Activated naive CD8-positive, alpha-beta T cell treated with anti-CD3 and anti-CD28 coated beads for 36 hours (primary cell): ENCODE measurements around the gene TAF1. TPM values are rescaled to one million over a fixed set of nuclear protein-coding genes. Genes with fewer than 3 reads are reported as not detected.
"Not testable (repeated sequence)": the region's sequence is repeated elsewhere in the genome, so short reads cannot be mapped to it uniquely, and the experiment has no call there.

Experiments used
- DNase-seq: peaks from one replicate; pipeline ENCODE4 v3.0.0; 2021
- H3K27ac Mint-ChIP-seq: one replicate; pipeline ENCODE4 v1.8.0; 2022; ENCODE audit warnings: mild to moderate bottlenecking, moderate library complexity, mixed read lengths
- H3K27me3 Mint-ChIP-seq: one replicate; pipeline ENCODE4 v1.8.0; 2022; ENCODE audit warnings: mild to moderate bottlenecking, mixed read lengths
- H3K36me3 Mint-ChIP-seq: one replicate; pipeline ENCODE4 v1.8.0; 2021; ENCODE audit warnings: mild to moderate bottlenecking, mixed read lengths
- H3K4me1 Mint-ChIP-seq: one replicate; pipeline ENCODE4 v1.8.0; 2021; ENCODE audit warnings: mixed read lengths
- H3K4me3 Mint-ChIP-seq: one replicate; pipeline ENCODE4 v1.8.0; 2022; ENCODE audit warnings: mild to moderate bottlenecking, moderate library complexity, mixed read lengths
- H3K9me3 Mint-ChIP-seq: one replicate; pipeline ENCODE4 v1.8.0; 2022; ENCODE audit warnings: mixed read lengths
- total RNA-seq, 2 experiments: library from RNA; stranded (reverse); gene quantifications; one replicate each; pipeline ENCODE4 v1.2.3, GENCODE V29; 2021

TAF1 gene
- total RNA-seq, 2 experiments from 2014 or later, result 30.5 to 30.7 TPM

DNA sequence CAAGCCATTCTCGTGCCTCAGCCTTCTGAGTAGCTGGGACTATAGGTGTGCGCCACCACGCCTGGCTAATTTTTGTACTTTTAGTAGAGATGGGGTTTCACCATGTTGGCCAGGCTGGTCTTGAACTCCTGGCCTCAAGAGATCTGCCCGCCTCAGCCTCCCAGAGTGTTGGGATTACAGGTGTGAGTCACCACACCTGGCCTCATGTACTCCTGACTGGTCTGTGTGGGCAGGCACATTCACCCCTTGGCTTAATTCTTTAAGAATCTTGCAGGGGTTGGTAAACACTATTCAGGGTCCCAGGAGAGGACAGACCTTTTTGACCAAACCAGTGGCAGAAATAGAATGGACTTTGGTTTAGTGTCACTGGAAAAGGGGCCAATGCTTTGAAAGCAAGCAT lies 25.6 kb downstream of the TAF1 start:
- H3K27me3 Mint-ChIP-seq, H3K27ac Mint-ChIP-seq, DNase-seq, H3K4me3 Mint-ChIP-seq, H3K4me1 Mint-ChIP-seq, H3K9me3 Mint-ChIP-seq: not testable (repeated sequence)
- peaks cover 19% of the 10 kb centered on the region for H3K36me3 Mint-ChIP-seq

DNA sequence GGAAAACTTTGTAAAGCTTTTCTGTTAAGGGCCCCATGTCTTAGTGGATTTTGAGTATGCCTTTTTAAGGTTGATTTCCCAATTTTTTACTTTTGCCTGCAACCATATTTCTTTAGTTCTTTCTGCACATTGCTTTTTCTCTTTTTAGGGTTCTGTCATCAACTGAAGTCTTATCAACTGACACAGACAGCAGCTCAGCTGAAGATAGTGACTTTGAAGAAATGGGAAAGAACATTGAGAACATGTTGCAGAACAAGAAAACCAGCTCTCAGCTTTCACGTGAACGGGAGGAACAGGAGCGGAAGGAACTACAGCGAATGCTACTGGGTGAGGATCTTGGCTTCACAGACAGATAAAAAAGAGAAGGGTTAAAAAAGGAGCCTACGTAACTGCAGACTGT lies 27.8 kb downstream of the TAF1 start:
- Mint-ChIP-seq H3K4me3 (no peak overlapping the region), H3K9me3 (no peaks in the 10 kb centered on the region), H3K4me1 (no peaks in the 10 kb centered on the region), H3K36me3 (peaks cover 27% of the 10 kb centered on the region), H3K27me3 (no peaks in the 10 kb centered on the region), H3K27ac (no peak overlapping the region)
- DNase-seq, result no peak

DNA sequence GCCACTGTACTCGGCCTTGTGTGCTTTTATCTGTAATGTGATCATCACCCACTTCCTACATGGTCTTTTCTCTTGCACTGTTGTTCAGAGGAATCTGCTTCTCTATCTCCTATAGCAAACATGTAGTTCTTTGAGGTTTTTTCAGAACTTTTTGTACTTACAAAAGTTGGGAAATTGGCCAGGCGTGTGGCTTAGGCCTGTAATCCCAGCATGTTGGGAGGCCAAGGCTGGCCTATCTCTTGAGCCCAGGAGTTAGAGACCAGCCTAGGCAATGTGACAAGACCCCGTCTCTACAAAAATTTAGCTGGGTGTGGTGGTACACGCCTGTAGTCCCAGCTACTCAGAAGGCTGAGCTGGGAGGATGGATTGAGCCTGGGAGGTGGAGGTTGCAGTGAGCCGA lies 30.4 kb downstream of the TAF1 start:
- no peaks in the 10 kb centered on the region for H3K27me3 Mint-ChIP-seq
- no peak for DNase-seq
- no peaks in the 10 kb centered on the region for H3K4me1 Mint-ChIP-seq
- peaks cover 21% of the 10 kb centered on the region for H3K36me3 Mint-ChIP-seq
- H3K9me3 Mint-ChIP-seq, result no peaks in the 10 kb centered on the region
- no peak overlapping the region for H3K4me3 Mint-ChIP-seq
- no peak overlapping the region for H3K27ac Mint-ChIP-seq

DNA sequence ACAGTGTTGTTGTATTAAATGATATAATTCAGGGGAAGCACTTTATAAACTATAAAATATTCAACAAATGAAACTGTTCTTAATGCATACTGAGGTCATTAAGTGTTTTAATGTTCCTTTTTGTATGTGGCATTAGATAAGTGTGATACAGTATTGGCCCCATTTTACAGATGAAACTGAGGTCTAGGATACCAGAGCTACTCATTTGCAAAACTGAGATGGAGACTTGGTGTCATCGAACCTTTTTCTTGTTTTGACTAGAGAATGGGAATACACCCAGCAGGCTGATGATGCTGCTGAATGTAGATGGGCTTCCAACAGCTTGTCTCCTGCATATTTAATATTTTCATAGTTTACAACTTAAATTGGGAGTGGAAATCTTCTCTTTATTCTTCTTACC lies 34.6 kb downstream of the TAF1 start:
- Mint-ChIP-seq H3K9me3 (no peaks in the 10 kb centered on the region), H3K27me3 (no peaks in the 10 kb centered on the region), H3K36me3 (peaks cover 8% of the 10 kb centered on the region), H3K4me1 (no peaks in the 10 kb centered on the region), H3K4me3 (no peak overlapping the region), H3K27ac (peak overlapping the region; percentile 38)
- no peak for DNase-seq

DNA sequence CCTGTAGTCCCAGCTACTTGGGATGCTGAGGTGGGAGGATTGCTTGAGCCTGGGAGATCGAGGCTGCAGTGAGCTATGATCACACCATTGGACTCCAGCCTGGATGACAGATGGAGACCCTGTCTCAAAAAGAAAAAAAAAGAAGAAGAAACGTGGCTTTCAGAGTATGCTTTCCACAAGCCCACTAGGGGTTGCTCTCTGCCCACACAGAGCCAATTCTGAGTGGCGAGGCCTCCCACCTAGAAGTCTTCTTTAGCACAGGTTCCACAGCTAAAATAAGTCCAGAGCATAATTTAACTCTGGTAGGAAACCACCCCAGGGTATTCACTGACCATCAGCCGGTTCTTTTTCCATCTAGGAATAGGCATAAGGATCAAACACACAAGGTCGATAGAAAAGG lies 50.1 kb downstream of the TAF1 start:
- not testable (repeated sequence) for DNase-seq, H3K9me3 Mint-ChIP-seq, H3K27me3 Mint-ChIP-seq, H3K4me1 Mint-ChIP-seq, H3K4me3 Mint-ChIP-seq, H3K36me3 Mint-ChIP-seq, H3K27ac Mint-ChIP-seq

DNA sequence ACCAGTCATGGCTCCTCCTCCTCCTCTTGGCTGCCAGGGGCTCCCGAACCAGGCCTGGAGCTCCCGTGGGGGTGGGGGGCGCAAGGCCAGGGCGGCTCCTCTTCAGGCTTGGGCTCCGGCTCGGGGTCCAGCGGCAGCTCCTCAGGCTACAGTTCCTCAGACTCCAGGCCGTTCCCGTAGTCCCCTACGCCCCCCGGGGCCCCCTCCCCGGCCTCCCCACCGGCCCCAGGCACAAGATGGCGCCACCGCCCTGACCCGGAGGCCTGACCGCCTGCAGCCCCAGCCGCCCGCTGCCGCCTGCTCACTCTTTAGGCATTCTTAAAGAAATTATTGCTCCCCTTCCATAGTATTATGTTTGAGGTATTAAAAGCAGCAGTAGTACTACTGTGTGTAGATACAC lies 54.5 kb downstream of the TAF1 start:
- peaks cover 9% of the 10 kb centered on the region for H3K36me3 Mint-ChIP-seq
- no peaks in the 10 kb centered on the region for H3K27me3 Mint-ChIP-seq
- no peak overlapping the region for H3K4me3 Mint-ChIP-seq
- no peak for DNase-seq
- H3K4me1 Mint-ChIP-seq, result no peaks in the 10 kb centered on the region
- peak overlapping the region; percentile 60 for H3K27ac Mint-ChIP-seq
- H3K9me3 Mint-ChIP-seq, result no peaks in the 10 kb centered on the region

DNA sequence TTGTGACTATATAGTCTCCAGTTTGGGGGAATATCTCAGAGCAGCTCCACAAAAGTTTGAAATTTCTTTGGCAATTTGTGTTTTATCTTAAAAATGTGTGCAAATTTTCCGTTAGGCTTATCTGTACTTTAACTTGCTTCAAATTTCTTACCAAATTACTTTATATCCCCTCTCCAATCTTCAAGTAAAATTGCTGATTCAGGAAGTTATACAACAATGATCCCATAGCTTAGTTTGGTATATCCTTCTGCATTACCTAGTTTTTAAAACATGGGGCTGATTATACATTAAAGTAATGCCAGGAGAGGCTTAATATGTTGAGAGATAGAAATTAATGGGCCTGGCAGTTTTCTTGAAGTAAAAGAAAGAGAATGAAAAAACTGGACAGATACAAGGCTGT lies 66.6 kb downstream of the TAF1 start:
- H3K36me3 Mint-ChIP-seq, result peaks cover 14% of the 10 kb centered on the region
- no peaks in the 10 kb centered on the region for H3K27me3 Mint-ChIP-seq
- H3K4me1 Mint-ChIP-seq, result no peaks in the 10 kb centered on the region
- H3K9me3 Mint-ChIP-seq, result no peaks in the 10 kb centered on the region
- H3K27ac Mint-ChIP-seq, result no peak overlapping the region
- no peak overlapping the region for H3K4me3 Mint-ChIP-seq
- DNase-seq, result no peak

DNA sequence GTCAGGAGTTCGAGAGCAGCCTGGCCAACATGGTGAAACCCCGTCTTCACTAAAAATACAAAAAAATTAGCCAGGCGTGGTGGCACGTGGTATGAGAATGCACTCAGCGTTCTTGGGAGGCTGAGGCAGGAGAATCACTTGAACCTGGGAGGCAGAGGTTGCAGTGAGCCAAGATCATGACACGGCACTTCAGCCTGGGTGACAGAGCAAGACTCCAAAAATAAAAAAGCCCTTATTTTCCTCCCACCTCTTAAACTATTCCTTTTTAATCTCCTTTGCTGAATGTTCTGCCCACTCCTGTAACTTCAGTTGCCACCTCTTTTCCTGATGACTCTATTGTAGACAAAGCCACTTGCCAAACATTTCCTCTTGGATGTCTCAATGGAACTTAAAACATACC lies 72.6 kb downstream of the TAF1 start:
- no peak overlapping the region for H3K4me3 Mint-ChIP-seq
- H3K27me3 Mint-ChIP-seq, result no peaks in the 10 kb centered on the region
- H3K36me3 Mint-ChIP-seq, result peaks cover 20% of the 10 kb centered on the region
- H3K9me3 Mint-ChIP-seq, result no peaks in the 10 kb centered on the region
- H3K4me1 Mint-ChIP-seq, result no peaks in the 10 kb centered on the region
- no peak for DNase-seq
- no peak overlapping the region for H3K27ac Mint-ChIP-seq

DNA sequence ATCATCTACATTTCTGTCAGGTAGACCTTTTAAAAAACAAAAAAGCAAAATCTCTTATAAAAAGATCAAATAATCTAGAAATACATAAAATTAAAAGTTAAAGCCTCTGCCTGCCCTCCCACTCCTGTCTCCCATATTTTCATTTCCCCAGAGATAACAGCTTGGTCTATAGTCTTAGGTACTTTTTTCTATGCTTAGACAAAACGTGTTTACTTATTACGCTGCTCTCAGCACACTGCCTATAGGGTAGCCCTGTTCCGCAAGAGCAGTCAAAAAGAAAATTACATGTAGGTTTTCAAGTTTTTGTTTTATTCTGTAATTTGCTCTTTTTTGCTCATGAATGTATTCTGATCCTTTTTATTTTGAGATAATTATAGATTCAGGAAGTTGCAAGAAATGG lies 73.3 kb downstream of the TAF1 start:
- H3K4me3 Mint-ChIP-seq, result no peak overlapping the region
- peaks cover 20% of the 10 kb centered on the region for H3K36me3 Mint-ChIP-seq
- no peaks in the 10 kb centered on the region for H3K4me1 Mint-ChIP-seq
- DNase-seq, result no peak
- no peaks in the 10 kb centered on the region for H3K27me3 Mint-ChIP-seq
- no peaks in the 10 kb centered on the region for H3K9me3 Mint-ChIP-seq
- no peak overlapping the region for H3K27ac Mint-ChIP-seq

DNA sequence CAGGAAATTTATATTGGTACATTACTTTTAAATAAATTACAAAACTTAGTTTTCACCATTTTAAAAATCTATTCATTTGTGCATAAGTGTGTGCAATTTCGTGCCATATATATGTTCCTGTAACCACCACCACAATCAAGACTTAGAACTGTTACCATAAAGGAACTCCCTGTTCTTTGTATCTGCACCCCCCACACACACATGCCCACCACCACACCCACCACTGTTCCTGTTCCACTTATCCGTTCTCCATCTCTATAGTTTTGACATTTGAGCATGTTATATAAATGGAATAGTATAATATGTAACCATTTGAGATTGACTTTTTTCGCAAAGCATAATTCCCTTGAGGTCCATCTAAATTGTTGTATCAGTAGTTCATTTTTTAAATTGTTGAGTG lies 73.7 kb downstream of the TAF1 start:
- no peak for DNase-seq
- no peaks in the 10 kb centered on the region for H3K27me3 Mint-ChIP-seq
- H3K4me1 Mint-ChIP-seq, result no peaks in the 10 kb centered on the region
- H3K27ac Mint-ChIP-seq, result no peak overlapping the region
- no peak overlapping the region for H3K4me3 Mint-ChIP-seq
- H3K9me3 Mint-ChIP-seq, result no peaks in the 10 kb centered on the region
- H3K36me3 Mint-ChIP-seq, result peaks cover 20% of the 10 kb centered on the region

DNA sequence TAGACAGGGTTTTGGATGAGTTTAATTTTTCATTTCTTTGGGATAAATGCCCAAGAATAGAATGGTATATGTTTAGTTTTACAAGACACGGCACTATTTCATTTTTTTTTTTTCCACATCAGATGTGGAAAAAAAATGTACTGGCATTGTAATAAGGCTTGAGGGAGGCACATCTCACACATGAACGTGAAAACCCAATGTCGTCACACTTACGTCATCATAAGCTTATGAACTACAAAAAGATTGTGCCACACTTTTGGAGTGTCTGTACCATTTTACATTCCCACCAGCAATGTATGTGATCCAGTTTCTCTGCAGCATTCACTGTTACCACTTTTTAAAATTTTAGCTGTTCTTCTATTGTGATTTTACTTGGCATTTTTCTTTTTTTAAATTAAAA lies 74.2 kb downstream of the TAF1 start:
- Mint-ChIP-seq H3K27me3 (no peaks in the 10 kb centered on the region), H3K4me1 (no peaks in the 10 kb centered on the region), H3K4me3 (no peak overlapping the region), H3K36me3 (peaks cover 20% of the 10 kb centered on the region), H3K9me3 (no peaks in the 10 kb centered on the region), H3K27ac (no peak overlapping the region)
- no peak for DNase-seq

DNA sequence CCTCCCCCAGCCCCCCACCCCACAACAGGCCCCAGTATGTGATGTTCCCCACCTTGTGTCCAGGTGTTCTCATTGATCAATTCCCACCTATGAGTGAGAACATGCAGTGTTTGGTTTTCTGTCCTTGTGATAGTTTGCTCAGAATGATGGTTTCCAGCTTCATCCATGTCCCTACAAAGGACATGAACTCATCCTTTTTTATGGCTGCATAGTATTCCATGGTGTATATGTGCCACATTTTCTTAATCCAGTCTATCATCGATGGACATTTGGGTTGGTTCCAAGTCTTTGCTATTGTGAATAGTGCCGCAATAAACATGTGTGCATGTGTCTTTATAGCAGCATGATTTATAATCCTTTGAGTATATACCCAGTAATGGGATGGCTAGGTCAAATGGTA lies 75.7 kb downstream of the TAF1 start:
- H3K9me3 Mint-ChIP-seq, DNase-seq, H3K27ac Mint-ChIP-seq, H3K4me3 Mint-ChIP-seq, H3K4me1 Mint-ChIP-seq, H3K27me3 Mint-ChIP-seq: not testable (repeated sequence)
- peaks cover 20% of the 10 kb centered on the region for H3K36me3 Mint-ChIP-seq

DNA sequence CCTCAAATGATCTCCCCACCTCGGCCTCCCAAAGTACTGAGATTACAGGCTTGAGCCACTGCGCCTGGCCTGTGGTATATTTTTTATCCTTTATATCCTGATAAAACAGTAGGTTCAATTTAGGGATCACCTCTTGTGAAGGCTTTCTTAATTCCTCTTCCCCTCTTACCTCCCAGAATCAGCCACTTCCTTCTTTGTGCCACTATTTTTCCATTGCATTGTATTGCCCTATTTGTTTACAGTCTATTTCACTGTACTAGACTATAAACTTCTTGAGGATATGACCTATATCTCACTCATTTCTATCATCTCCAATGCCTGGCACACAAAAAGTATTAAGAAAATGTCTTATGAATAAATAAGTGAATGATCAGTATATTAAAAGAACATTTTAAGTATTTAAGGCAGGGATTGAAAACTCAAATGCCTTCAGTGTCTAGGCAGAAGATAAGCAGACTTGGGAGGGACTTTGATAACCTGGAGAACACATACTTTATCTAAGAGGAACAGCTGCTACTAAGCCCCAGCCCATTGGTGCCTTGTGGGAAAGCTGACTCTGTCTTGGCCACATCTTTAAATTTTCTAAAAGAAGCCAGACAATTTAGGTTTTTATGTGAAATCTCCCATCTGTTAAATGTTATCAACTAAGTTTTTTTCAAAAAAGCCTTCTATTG lies 84.4 kb downstream of the TAF1 start:
- H3K9me3 Mint-ChIP-seq, result no peaks in the 10 kb centered on the region
- no peaks in the 10 kb centered on the region for H3K27me3 Mint-ChIP-seq
- H3K27ac Mint-ChIP-seq, result no peak overlapping the region
- DNase-seq, result no peak
- peaks cover 2% of the 10 kb centered on the region for H3K36me3 Mint-ChIP-seq
- H3K4me3 Mint-ChIP-seq, result no peak overlapping the region
- H3K4me1 Mint-ChIP-seq, result peaks cover 3% of the 10 kb centered on the region

DNA sequence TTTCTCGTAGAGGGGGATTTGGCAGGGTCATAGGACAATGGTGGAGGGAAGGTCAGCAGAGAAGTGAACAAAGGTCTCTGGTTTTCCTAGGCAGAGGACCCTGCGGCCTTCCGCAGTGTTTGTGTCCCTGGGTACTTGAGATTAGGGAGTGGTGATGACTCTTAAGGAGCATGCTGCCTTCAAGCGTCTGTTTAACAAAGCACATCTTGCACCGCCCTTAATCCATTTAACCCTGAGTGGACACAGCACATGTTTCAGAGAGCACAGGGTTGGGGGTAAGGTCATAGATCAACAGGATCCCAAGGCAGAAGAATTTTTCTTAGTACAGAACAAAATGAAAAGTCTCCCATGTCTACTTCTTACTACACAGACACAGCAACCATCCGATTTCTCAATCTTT lies 85.4 kb downstream of the TAF1 start:
- DNase-seq, H3K36me3 Mint-ChIP-seq, H3K27ac Mint-ChIP-seq, H3K4me1 Mint-ChIP-seq, H3K27me3 Mint-ChIP-seq, H3K4me3 Mint-ChIP-seq, H3K9me3 Mint-ChIP-seq: not testable (repeated sequence)

DNA sequence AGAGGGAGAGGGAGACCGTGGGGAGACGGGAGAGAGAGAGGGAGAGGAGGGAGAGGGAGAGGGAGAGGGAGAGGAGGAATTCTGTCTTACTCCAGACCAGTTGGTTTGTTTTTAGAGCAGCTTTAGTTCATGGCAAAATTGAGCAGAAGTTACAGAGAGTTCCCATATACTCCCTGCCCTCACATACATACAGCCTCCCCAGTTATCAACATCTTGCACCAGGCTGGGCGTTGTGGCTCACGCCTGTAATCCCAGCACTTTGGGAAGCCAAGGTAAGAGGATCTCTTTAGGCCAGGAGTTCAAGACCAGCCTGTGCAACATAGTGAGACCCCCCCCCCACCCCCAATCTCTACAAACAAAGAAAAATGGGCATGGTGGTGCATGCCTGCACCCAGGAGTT lies 86.9 kb downstream of the TAF1 start:
- H3K27ac Mint-ChIP-seq, result no peak overlapping the region
- no peak for DNase-seq

DNA sequence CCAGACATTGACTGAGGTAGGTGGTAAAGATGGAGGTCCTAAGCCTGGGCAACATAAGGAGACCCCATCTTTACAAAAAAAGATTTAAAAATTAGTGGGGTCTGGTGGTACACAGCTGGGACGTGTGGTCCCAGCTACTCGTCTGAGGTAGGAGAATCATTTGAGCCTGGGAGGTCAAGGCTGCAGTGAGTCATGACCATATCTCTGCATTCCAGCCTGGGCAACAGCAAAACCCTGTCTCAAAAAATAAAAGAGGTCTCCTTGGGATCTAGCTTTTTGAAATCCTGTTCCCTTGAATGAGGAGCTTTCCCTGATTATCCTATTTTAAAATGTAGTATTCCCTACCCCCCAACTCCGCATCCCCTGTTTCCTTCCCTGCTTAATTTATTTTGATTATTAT lies 88.1 kb downstream of the TAF1 start:
- no peak overlapping the region for H3K27ac Mint-ChIP-seq
- H3K27me3 Mint-ChIP-seq, result no peaks in the 10 kb centered on the region
- no peak overlapping the region for H3K4me3 Mint-ChIP-seq

More for the DNA sequence above, 86.9 kb downstream of the TAF1 start:
- Mint-ChIP-seq H3K36me3 (peaks cover 3% of the 10 kb centered on the region), H3K4me1 (peaks cover 3% of the 10 kb centered on the region), H3K9me3 (no peaks in the 10 kb centered on the region), H3K4me3 (no peak overlapping the region), H3K27me3 (no peaks in the 10 kb centered on the region)

DNA sequence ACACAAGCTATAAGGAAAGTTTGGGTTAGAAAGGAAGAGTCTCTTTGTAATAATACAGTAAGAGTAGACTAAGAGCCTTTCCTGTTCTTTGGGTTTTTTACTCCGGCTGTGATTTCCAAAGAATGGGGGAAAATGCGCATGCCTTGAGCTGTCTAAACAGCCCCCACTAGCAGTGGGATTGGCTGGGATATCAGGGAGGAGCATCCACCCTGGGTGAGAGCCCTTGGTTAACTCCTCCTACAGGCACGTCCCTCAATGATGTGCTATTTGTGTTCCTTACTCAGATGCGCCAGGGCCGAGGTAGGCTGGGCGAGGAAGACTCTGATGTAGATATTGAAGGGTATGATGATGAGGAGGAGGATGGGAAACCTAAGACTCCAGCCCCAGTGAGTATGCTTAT lies 92.7 kb downstream of the TAF1 start:
- H3K27me3 Mint-ChIP-seq, result no peaks in the 10 kb centered on the region
- no peak overlapping the region for H3K4me3 Mint-ChIP-seq
- no peaks in the 10 kb centered on the region for H3K9me3 Mint-ChIP-seq
- no peak for DNase-seq
- H3K4me1 Mint-ChIP-seq, result no peaks in the 10 kb centered on the region
- H3K36me3 Mint-ChIP-seq, result peaks cover 9% of the 10 kb centered on the region
- no peak overlapping the region for H3K27ac Mint-ChIP-seq

More for the DNA sequence above, 88.1 kb downstream of the TAF1 start:
- H3K4me1 Mint-ChIP-seq, result peaks cover 3% of the 10 kb centered on the region
- DNase-seq, result no peak
- no peaks in the 10 kb centered on the region for H3K9me3 Mint-ChIP-seq
- H3K36me3 Mint-ChIP-seq, result peaks cover 7% of the 10 kb centered on the region
